Measurements from ENCODE around the gene SH3GLB2. TPM values are rescaled to one million over a fixed set of nuclear protein-coding genes. Genes with fewer than 3 reads are reported as not detected.
A peak's percentile ranks its signal among the peaks of the same experiment; 100 is the strongest.

SH3GLB2 gene
- total RNA-seq, 1 experiment from 2014 or later = 184 TPM

DNA sequence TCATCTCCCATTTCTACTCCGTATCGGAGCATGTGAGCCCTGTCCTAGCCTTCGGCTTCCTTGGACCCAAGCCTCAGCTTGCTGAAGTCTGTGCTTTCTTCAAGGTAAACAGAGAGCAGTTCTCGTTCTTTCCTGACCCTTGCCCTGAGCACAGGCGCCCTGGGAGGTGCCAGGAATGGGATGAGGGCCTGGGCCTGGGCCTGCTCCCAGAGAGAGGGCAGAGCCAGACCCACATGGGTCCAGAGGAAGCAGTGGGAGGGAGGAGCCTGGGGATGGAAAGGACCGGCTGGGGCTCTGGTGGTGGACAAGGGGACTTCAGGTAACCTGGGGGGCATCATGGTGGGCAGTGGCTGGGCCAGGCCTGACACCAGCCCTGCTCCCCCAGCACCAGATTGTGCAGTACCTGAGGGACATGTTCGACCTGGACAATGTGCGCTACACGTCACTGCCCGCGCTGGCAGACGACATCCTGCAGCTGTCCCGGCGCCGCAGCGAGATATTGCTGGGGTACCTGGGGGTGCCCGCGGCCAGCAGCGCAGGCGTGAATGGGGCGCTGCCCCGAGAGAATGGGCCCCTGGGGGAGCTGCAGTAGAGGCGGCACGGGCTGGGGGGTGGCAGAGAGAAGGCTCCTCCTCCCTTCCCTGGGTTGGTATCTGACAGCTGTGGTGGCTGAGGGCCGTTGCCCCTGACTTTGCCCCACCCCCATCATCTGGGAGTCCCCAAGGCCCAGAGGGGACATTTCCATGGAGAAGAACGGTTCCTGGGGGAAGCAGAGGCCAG lies 41.9 kb upstream of the SH3GLB2 start:
- Histone ChIP-seq H3K4me1 (replicated peaks; ENCODE audit: insufficient read depth) (no peaks in the 10 kb centered on the region), H3F3A (ENCODE audit: insufficient read depth, low read depth) (peaks cover 9% of the 10 kb centered on the region; the same call in 1 of the 2 replicates), H3K9me2 (ENCODE audit: insufficient read depth) (no peaks in the 10 kb centered on the region), H4K20me1 (ENCODE audit: insufficient read depth) (no peaks in the 10 kb centered on the region; the same call in 1 of the 2 replicates), H3K4me3 (no peak overlapping the region), H3K9me3 (ENCODE audit: insufficient read depth, low read depth) (no peaks in the 10 kb centered on the region), H3K4me2 (no peak overlapping the region), H2AFZ (no peak overlapping the region), H3K27ac (no peak overlapping the region), H3K36me3 (ENCODE audit: low read depth) (no peaks in the 10 kb centered on the region), H3K27me3 (ENCODE audit: insufficient read depth, low read depth) (no peaks in the 10 kb centered on the region), H3K79me2 (ENCODE audit: low read depth) (no peaks in the 10 kb centered on the region)
- no peak for TF ChIP-seq CTCF (conservative IDR thresholded peaks at IDR 0.05)
- TF ChIP-seq EZH2 (IDR thresholded peaks at IDR 0.05; ENCODE audit: low read depth) = no peak
- no TSS peak for BruUV-seq (replicated peaks)
- peak in 1 of 2 experiments; percentile 23 for DNase-seq
- POLR2A ChIA-PET (ENCODE audit: unreplicated experiment) = no interaction called here
- intact Hi-C loops (cut with micrococcal nuclease; ENCODE audit: unreplicated experiment) = no loop called here
- CTCF ChIA-PET = no interaction called here

- Histone ChIP-seq H3F3A (ENCODE audit: insufficient read depth, low read depth) (peaks cover 4% of the 10 kb centered on the region; the same call in 1 of the 2 replicates), H3K4me1 (replicated peaks; ENCODE audit: insufficient read depth) (no peaks in the 10 kb centered on the region), H2AFZ (no peak overlapping the region), H3K4me3 (no peak overlapping the region), H4K20me1 (ENCODE audit: insufficient read depth) (no peaks in the 10 kb centered on the region; the same call in 1 of the 2 replicates), H3K27ac (no peak overlapping the region), H3K9me2 (ENCODE audit: insufficient read depth) (no peaks in the 10 kb centered on the region), H3K79me2 (ENCODE audit: low read depth) (no peaks in the 10 kb centered on the region), H3K9me3 (ENCODE audit: insufficient read depth, low read depth) (no peaks in the 10 kb centered on the region), H3K4me2 (no peak overlapping the region), H3K36me3 (ENCODE audit: low read depth) (no peaks in the 10 kb centered on the region), H3K27me3 (ENCODE audit: insufficient read depth, low read depth) (no peaks in the 10 kb centered on the region)
- peak in 1 of 2 experiments; percentile 33 for DNase-seq
- ChIA-PET POLR2A (ENCODE audit: unreplicated experiment) (no interaction called here), CTCF (no interaction called here)
- intact Hi-C loops (cut with micrococcal nuclease; ENCODE audit: unreplicated experiment) = no loop called here
- BruUV-seq (replicated peaks) = no TSS peak
- TF ChIP-seq EZH2 (IDR thresholded peaks at IDR 0.05; ENCODE audit: low read depth) = no peak
- no peak for TF ChIP-seq CTCF (conservative IDR thresholded peaks at IDR 0.05)
Measured at GRCh38 chr9:129068990-129069861, 41.1 kb upstream of the SH3GLB2 start.

DNA sequence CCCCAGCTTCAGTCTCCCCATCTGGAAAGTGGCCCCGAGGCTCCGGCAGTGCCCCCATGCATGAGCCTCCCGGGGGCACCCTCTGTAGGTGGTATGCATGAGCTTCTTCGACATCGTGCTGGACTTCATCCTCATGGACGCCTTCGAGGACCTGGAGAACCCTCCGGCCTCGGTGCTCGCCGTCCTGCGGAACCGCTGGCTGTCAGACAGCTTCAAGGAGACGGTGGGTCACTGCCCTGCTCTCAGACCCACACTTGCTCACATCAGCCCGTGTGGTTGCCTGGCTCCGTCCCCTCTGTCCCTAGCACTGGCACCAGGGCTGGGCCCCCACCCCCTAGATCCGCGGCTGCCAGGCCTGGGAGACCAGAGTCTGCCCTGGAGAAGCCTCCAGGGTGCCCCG lies 40.0 kb upstream of the SH3GLB2 start:
- H3F3A ChIP-seq (ENCODE audit: insufficient read depth, low read depth) = peaks cover 4% of the 10 kb centered on the region; the same call in 1 of the 2 replicates
- no peak overlapping the region for H3K4me3 ChIP-seq
- ChIA-PET CTCF (interaction anchor here (0.5 kb wide), 1 partner anchor 40 kb away, joined by 7 read pairs; the partner anchor contains the start of gene SH3GLB2), POLR2A (ENCODE audit: unreplicated experiment) (no interaction called here)
- DNase-seq = peak in 1 of 2 experiments; percentile 17
- no peaks in the 10 kb centered on the region for H3K4me1 ChIP-seq (replicated peaks; ENCODE audit: insufficient read depth)
- H3K79me2 ChIP-seq (ENCODE audit: low read depth) = no peaks in the 10 kb centered on the region
- no peaks in the 10 kb centered on the region for H3K27me3 ChIP-seq (ENCODE audit: insufficient read depth, low read depth)
- H3K9me2 ChIP-seq (ENCODE audit: insufficient read depth) = no peaks in the 10 kb centered on the region
- no peaks in the 10 kb centered on the region; the same call in 1 of the 2 replicates for H4K20me1 ChIP-seq (ENCODE audit: insufficient read depth)
- H3K36me3 ChIP-seq (ENCODE audit: low read depth) = no peaks in the 10 kb centered on the region
- no peak overlapping the region for H2AFZ ChIP-seq
- no TSS peak for BruUV-seq (replicated peaks)
- no peak overlapping the region for H3K4me2 ChIP-seq
- TF ChIP-seq EZH2 (IDR thresholded peaks at IDR 0.05; ENCODE audit: low read depth) (no peak), CTCF (conservative IDR thresholded peaks at IDR 0.05) (no peak)
- no peaks in the 10 kb centered on the region for H3K9me3 ChIP-seq (ENCODE audit: insufficient read depth, low read depth)
- intact Hi-C loops (cut with micrococcal nuclease; ENCODE audit: unreplicated experiment) = no loop called here
- H3K27ac ChIP-seq = no peak overlapping the region

Data from PC-9 (cell line).